ENCODE measurements around the gene SLC5A10.

DNA sequence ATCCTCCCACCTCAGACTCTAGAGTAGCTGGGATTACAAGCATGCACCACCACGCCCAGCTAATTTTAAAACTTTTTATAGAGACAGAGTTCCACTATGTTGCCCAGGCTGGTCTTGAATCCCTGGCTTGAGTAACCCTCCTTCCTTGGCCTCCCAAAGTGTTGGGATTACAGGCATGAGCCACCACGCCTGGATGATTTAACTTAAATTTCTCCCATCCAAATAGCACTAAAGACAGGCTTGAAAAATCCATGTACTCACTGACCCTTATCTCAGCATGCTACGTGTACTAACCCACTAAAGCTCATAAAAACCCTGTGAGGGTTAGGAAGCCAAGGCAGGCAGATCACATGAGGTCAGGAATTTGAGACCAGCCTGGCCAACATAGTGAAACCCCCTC, 4.6 kb downstream of the SLC5A10 start:
- TF ChIP-seq POLR2AphosphoS5 (IDR thresholded peaks at IDR 0.05; ENCODE audit: low read depth, low read length) (no peak), SIN3A (IDR thresholded peaks at IDR 0.05; ENCODE audit: borderline replicate concordance, insufficient read depth, low read depth, low read length) (no peak), TCF7L2 (IDR thresholded peaks at IDR 0.05; ENCODE audit: low read depth, low read length) (no peak)
- TF ChIP-seq, protein P1, sequence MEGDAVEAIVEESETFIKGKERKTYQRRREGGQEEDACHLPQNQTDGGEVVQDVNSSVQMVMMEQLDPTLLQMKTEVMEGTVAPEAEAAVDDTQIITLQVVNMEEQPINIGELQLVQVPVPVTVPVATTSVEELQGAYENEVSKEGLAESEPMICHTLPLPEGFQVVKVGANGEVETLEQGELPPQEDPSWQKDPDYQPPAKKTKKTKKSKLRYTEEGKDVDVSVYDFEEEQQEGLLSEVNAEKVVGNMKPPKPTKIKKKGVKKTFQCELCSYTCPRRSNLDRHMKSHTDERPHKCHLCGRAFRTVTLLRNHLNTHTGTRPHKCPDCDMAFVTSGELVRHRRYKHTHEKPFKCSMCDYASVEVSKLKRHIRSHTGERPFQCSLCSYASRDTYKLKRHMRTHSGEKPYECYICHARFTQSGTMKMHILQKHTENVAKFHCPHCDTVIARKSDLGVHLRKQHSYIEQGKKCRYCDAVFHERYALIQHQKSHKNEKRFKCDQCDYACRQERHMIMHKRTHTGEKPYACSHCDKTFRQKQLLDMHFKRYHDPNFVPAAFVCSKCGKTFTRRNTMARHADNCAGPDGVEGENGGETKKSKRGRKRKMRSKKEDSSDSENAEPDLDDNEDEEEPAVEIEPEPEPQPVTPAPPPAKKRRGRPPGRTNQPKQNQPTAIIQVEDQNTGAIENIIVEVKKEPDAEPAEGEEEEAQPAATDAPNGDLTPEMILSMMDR (IDR thresholded peaks at IDR 0.05), result no peak

Data from Panc1 (cell line).